Measurements from ENCODE around the gene OPCML.

The OPCML gene

DNA sequence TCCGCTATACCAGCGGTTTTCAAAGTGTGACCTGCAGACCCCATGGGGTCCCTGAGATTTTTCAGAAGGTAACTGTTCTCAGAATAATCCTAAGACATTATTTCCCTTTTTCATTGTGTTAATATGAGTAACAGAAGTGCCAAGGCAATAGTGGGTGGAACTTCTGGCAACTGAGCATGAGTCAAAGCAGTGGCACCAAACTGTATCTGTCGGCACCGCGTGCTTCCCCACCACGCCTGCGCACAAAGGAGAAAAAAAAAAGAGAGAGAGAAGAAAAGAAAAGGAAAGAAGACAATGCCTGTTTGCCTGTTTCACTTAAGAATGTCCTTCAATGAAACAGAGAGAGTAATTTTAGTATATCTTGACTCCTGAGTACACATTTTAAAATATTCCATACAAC, 679.9 kb downstream of the OPCML start:
- Histone ChIP-seq H3K4me2 (ENCODE audit: low read length) (no peak overlapping the region), H3K9me2 (replicated peaks; ENCODE audit: control insufficient read depth, low read length) (no peaks in the 10 kb centered on the region), H3K27ac (ENCODE audit: low read depth, low read length) (no peak overlapping the region), H3K36me3 (ENCODE audit: control insufficient read depth, low read length) (no peaks in the 10 kb centered on the region), H3K4me1 (ENCODE audit: control insufficient read depth, low read length) (no peaks in the 10 kb centered on the region), H3F3A (ENCODE audit: control insufficient read depth, insufficient read depth) (no peaks in the 10 kb centered on the region), H4K20me1 (ENCODE audit: control insufficient read depth, insufficient read depth, low read depth, low read length) (no peaks in the 10 kb centered on the region), H3K4me3 (ENCODE audit: low read length) (no peak overlapping the region), H3K27me3 (ENCODE audit: control insufficient read depth, low read length) (no peaks in the 10 kb centered on the region), H3K79me2 (ENCODE audit: control insufficient read depth, low read length) (no peaks in the 10 kb centered on the region), H3K9me3 (ENCODE audit: control insufficient read depth, insufficient read depth, low read length) (no peaks in the 10 kb centered on the region)
- TF ChIP-seq CTCF (IDR thresholded peaks at IDR 0.05; ENCODE audit: low read depth, low read length, poor library complexity, severe bottlenecking): no peak
- TF ChIP-seq EZH2phosphoT487 (IDR thresholded peaks at IDR 0.05; ENCODE audit: borderline replicate concordance, low read length): no peak

GRCh38 chr11:132851247-132851646, 681.1 kb downstream of the OPCML start:
- H3K9me3 ChIP-seq (ENCODE audit: control insufficient read depth, insufficient read depth, low read length): no peaks in the 10 kb centered on the region
- no peaks in the 10 kb centered on the region for H3K27me3 ChIP-seq (ENCODE audit: control insufficient read depth, low read length)
- no peaks in the 10 kb centered on the region for H3F3A ChIP-seq (ENCODE audit: control insufficient read depth, insufficient read depth)
- H3K4me3 ChIP-seq (ENCODE audit: low read length): no peak overlapping the region
- H4K20me1 ChIP-seq (ENCODE audit: control insufficient read depth, insufficient read depth, low read depth, low read length): no peaks in the 10 kb centered on the region
- H3K27ac ChIP-seq (ENCODE audit: low read depth, low read length): no peak overlapping the region
- no peaks in the 10 kb centered on the region for H3K4me1 ChIP-seq (ENCODE audit: control insufficient read depth, low read length)
- no peaks in the 10 kb centered on the region for H3K9me2 ChIP-seq (replicated peaks; ENCODE audit: control insufficient read depth, low read length)
- H3K36me3 ChIP-seq (ENCODE audit: control insufficient read depth, low read length): no peaks in the 10 kb centered on the region
- no peaks in the 10 kb centered on the region for H3K79me2 ChIP-seq (ENCODE audit: control insufficient read depth, low read length)
- H3K4me2 ChIP-seq (ENCODE audit: low read length): no peak overlapping the region
- TF ChIP-seq CTCF (IDR thresholded peaks at IDR 0.05; ENCODE audit: low read depth, low read length, poor library complexity, severe bottlenecking) (no peak), EZH2phosphoT487 (IDR thresholded peaks at IDR 0.05; ENCODE audit: borderline replicate concordance, low read length) (no peak)

DNA sequence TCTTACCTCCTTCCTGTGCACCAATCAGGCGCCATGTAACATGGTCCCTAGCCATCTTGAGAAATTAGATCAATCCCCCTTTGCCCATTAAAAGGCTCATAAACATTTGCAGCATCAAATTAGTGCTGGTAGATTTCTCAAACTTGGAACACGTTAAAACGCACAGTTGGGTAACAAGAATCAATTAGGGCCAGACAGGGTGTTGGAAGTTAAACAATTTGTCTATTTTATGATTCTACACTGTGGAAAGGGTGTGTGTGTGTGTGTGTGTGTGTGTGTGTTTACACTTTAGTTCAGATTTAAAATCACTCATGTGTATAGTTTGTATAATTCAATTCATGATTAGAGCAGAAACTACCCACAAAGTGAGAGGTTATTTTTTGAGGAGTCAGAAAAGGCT, 682.0 kb downstream of the OPCML start:
- H3K27ac ChIP-seq (ENCODE audit: low read depth, low read length): no peak overlapping the region

More for the DNA sequence above, 682.0 kb downstream of the OPCML start:
- Histone ChIP-seq H3K4me2 (ENCODE audit: low read length) (no peak overlapping the region), H3K79me2 (ENCODE audit: control insufficient read depth, low read length) (no peaks in the 10 kb centered on the region), H3K9me2 (replicated peaks; ENCODE audit: control insufficient read depth, low read length) (no peaks in the 10 kb centered on the region), H3K36me3 (ENCODE audit: control insufficient read depth, low read length) (no peaks in the 10 kb centered on the region), H3K4me3 (ENCODE audit: low read length) (no peak overlapping the region), H3K4me1 (ENCODE audit: control insufficient read depth, low read length) (no peaks in the 10 kb centered on the region), H3K9me3 (ENCODE audit: control insufficient read depth, insufficient read depth, low read length) (no peaks in the 10 kb centered on the region), H3K27me3 (ENCODE audit: control insufficient read depth, low read length) (no peaks in the 10 kb centered on the region), H4K20me1 (ENCODE audit: control insufficient read depth, insufficient read depth, low read depth, low read length) (no peaks in the 10 kb centered on the region), H3F3A (ENCODE audit: control insufficient read depth, insufficient read depth) (no peaks in the 10 kb centered on the region)
- TF ChIP-seq EZH2phosphoT487 (IDR thresholded peaks at IDR 0.05; ENCODE audit: borderline replicate concordance, low read length) (no peak), CTCF (IDR thresholded peaks at IDR 0.05; ENCODE audit: low read depth, low read length, poor library complexity, severe bottlenecking) (no peak)

Measured in DOHH2 (cell line).